Neutrophil (primary cell): Measurements from ENCODE around the gene TNXB.
"Not testable (repeated sequence)": the region's sequence is repeated elsewhere in the genome, so short reads cannot be mapped to it uniquely, and the experiment has no call there.

Experiments used
- H3K27ac ChIP-seq: fragments of 200-600 bp; sonication (generic); 2 replicates; pipeline ENCODE4 v1.5.1; 2016; ENCODE audit warnings: mild to moderate bottlenecking, moderate library complexity
- H3K27me3 ChIP-seq: fragments of 200-600 bp; sonication (generic); 2 replicates; pipeline ENCODE4 v1.6.0; 2016; ENCODE audit warnings: mild to moderate bottlenecking
- H3K36me3 ChIP-seq: fragments of 200-600 bp; sonication (generic); 2 replicates; pipeline ENCODE4 v1.5.1; 2017
- H3K4me1 ChIP-seq, 2 experiments: fragments of 200-600 bp in 1 of 2; sonication (generic) in 1 of 2; 1 replicate in 1 of 2; 2 replicates in 1 of 2; pipeline versions ENCODE4 v1.5.1 to v1.6.1; 2013 to 2016; ENCODE audit warnings: low read depth in 1 of 2, low read length in 1 of 2, mild to moderate bottlenecking in 1 of 2, moderate library complexity in 1 of 2; ENCODE audit not compliant: control insufficient read depth in 1 of 2, insufficient read depth in 1 of 2
- H3K4me3 ChIP-seq, 2 experiments: fragments of 200-600 bp in 1 of 2; sonication (generic) in 1 of 2; 1 replicate in 1 of 2; 2 replicates in 1 of 2; pipeline ENCODE4 v1.5.1; 2013 to 2016; ENCODE audit warnings: low read depth in 1 of 2, low read length in 1 of 2, mild to moderate bottlenecking in 1 of 2, moderate library complexity in 1 of 2
- H3K9me3 ChIP-seq: fragments of 200-600 bp; sonication (generic); 2 replicates; pipeline ENCODE4 v1.5.1; 2016
- TF ChIP-seq, protein P1 (sequence below): fragments of 200-600 bp; sonication (generic); IDR thresholded peaks from 2 replicates; pipeline ENCODE4 v1.5.1; 2016; ENCODE audit warnings: antibody characterized with exemption

Gene TNXB

DNA sequence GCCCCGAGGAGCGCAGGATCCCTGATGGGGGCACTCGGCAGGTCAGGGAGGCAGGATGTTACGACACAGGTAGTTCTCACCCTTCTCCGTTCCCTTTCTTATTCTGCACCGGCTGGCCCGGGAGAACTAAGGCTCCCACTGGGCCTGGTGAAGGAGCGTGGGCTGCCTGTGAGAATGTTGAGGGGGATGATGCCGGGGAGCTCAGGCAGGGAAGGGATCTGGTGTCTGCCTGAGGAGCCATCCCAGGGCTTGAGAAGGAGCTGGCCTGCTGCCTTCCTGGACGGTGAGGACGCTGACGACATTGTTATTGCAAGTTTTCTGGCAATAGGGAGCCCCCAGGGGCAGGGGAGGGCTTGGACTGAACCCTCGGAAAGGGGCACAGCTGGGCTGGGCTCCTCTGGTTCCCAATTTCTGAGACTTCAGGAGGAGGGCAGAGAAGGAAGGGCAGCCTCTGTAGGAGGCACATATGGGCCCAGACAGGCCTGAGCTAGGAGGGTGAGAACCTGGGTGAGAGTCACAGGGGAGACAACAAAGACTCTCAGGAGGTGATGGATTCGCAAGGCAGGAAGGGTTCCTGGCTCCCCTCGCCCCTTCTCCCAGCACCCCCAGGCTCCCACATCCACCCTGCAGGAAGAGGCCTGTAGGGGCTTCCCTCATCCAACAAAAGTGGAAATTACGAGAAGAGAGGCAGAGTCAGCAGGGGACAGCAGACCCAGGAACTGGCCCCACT is 38.2 kb downstream of the TNXB start:
- H3K27ac ChIP-seq, result no peak overlapping the region
- TF ChIP-seq, protein P1, sequence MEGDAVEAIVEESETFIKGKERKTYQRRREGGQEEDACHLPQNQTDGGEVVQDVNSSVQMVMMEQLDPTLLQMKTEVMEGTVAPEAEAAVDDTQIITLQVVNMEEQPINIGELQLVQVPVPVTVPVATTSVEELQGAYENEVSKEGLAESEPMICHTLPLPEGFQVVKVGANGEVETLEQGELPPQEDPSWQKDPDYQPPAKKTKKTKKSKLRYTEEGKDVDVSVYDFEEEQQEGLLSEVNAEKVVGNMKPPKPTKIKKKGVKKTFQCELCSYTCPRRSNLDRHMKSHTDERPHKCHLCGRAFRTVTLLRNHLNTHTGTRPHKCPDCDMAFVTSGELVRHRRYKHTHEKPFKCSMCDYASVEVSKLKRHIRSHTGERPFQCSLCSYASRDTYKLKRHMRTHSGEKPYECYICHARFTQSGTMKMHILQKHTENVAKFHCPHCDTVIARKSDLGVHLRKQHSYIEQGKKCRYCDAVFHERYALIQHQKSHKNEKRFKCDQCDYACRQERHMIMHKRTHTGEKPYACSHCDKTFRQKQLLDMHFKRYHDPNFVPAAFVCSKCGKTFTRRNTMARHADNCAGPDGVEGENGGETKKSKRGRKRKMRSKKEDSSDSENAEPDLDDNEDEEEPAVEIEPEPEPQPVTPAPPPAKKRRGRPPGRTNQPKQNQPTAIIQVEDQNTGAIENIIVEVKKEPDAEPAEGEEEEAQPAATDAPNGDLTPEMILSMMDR, result no peak
- no peaks in the 10 kb centered on the region for H3K36me3 ChIP-seq
- no peaks in the 10 kb centered on the region for H3K4me1 ChIP-seq
- no peaks in the 10 kb centered on the region for H3K9me3 ChIP-seq
- no peaks in the 10 kb centered on the region for H3K27me3 ChIP-seq
- no peak overlapping the region for H3K4me3 ChIP-seq

DNA sequence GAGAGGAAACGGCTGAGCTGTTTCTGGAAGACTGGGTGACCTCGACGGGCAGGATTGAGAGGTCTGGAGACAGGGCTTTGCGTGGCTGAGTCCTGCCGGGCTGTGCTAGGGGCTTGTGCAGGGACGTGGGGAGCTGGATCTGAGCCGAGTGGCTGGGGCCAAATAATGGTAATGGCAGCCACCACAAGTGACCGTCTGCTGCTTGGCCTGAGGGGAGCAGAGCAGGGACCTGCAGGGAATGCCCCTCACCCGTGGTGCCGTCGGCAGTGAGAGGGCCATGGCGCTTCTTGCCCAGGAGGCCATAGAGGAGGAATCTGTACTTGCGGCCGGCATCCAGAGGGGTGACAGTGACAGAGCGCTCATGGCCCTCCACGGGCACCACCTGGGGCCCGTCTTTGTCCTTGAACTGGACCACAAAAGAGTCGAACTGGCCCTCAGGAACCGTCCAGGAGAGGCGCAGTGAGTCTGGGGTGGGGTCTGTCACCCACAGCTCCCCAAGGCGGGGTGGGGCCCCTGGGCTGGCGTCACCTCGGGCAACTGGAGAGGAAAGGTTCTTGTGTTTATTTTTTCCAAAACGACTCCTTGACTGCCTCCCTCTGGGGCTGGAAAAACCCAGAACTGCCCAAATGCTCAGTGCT is 39.1 kb downstream of the TNXB start:
- H3K36me3 ChIP-seq, result no peaks in the 10 kb centered on the region
- TF ChIP-seq, protein P1, result no peak
- H3K27me3 ChIP-seq, result no peaks in the 10 kb centered on the region

DNA sequence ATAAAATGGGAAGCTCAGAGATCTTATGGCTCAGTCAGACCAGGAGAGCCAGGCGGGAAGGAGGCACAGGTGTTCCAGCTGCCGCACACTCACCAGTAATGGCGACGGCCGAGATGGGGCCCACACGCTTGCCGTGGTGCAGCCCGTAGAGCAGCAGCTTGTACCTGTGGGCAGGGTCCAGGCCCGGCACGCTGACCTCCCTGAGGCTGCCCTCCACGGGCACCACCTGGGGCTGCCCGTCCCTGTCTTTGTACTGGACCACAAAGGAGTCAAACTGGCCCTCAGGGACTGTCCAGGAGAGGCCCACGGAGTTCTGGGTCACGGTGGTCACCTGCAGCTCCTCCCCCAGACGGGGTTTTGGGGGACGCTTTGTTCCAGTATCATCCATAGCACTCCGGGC is 39.7 kb downstream of the TNXB start:
- Histone ChIP-seq H3K9me3 (no peaks in the 10 kb centered on the region), H3K4me1 (no peaks in the 10 kb centered on the region), H3K4me3 (no peak overlapping the region), H3K36me3 (no peaks in the 10 kb centered on the region), H3K27ac (no peak overlapping the region), H3K27me3 (no peaks in the 10 kb centered on the region)
- TF ChIP-seq, protein P1, result no peak

More for the DNA sequence above, 39.1 kb downstream of the TNXB start:
- Histone ChIP-seq H3K9me3 (no peaks in the 10 kb centered on the region), H3K27ac (no peak overlapping the region), H3K4me1 (no peaks in the 10 kb centered on the region), H3K4me3 (no peak overlapping the region)

DNA sequence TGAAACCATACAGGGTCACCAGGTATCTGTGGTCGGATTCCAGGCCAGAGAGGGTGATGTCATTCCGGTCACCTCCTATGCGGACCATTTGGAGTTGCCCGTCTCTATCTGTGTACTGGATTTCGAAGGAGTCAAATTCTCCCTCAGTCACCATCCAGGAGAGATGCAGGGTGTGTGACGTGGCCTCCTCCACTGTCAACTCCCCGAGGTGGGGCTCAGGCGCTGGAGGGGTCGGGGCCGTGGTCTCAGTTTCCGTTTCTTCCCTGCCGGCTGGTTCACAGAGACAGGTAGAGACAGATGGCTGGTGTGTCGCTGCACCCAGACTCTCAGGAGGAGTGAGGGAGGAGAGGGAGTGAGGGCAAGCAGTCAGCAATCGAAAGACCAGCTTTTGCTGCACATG is 40.3 kb downstream of the TNXB start:
- no peaks in the 10 kb centered on the region for H3K9me3 ChIP-seq
- no peak overlapping the region for H3K4me3 ChIP-seq
- TF ChIP-seq, protein P1, result no peak
- H3K27me3 ChIP-seq, result no peaks in the 10 kb centered on the region
- H3K36me3 ChIP-seq, result no peaks in the 10 kb centered on the region
- no peaks in the 10 kb centered on the region for H3K4me1 ChIP-seq
- no peak overlapping the region for H3K27ac ChIP-seq

DNA sequence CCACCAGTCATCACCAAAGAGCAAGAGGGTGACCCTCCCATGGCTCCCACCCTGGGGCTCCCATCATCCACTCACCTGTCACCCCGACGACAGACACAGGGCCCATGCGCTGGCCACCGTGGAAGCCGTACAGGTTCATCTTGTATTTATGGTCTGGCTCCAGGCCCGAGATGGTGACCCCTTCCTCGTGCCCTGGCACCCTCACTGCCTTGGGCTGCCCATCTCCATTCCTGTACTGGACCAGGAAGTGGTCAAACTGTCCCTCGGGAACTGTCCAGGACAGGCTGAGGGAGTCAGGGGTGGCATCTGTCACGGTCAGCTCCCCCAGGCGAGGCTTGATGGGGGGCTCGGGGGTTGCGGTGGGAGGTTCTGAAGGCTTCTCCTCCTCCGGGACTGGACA is 40.8 kb downstream of the TNXB start:
- H3K4me3 ChIP-seq, H3K27ac ChIP-seq, H3K4me1 ChIP-seq, H3K9me3 ChIP-seq, H3K36me3 ChIP-seq, H3K27me3 ChIP-seq: not testable (repeated sequence)

DNA sequence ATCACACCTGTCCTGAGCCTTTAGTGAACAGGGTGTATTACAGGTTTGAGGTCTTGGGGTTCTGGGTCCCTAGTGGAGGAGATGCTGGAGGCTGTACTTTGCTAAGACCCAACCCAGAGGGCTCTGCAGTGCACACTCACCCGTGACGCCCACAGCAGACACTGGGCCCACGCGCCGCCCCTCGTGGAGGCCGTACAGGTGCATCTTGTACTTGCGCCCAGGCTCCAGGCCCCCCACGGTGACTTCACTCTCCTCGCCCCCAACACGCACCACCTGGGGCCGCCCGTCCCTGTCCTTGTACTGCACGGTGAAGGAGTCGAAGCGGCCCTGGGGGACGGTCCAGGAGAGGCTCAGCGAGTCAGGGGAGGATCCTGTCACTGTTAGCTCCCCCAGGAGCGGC is 41.6 kb downstream of the TNXB start:
- H3K27me3 ChIP-seq, H3K36me3 ChIP-seq, H3K4me1 ChIP-seq, H3K27ac ChIP-seq, H3K9me3 ChIP-seq, H3K4me3 ChIP-seq: not testable (repeated sequence)
